ENCODE results near the gene HNRNPAB. TPM values are rescaled to one million over a fixed set of nuclear protein-coding genes. Genes with fewer than 3 reads are reported as not detected.

Gene HNRNPAB
- total RNA-seq, 1 donor from 2014 or later: 199 TPM

DNA sequence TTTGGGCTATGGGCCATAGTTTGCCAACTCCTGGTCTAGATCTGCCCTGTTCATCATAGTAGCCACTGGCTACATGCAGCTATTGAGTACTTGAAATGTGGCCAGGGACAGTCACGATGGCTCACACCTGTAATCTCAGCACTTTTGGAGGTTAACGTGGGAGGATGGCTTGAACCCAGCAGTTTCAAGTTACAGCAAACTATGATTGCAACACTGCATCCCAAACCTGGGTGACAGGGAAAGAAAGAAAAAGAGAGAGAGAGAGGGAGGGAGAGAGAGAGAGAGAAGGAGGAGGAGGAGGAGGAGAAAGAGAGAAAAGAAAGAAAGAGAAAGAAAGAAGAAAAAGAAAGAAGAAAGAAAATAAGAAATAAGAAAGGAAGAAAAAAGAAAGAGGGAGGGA, 12.1 kb upstream of the HNRNPAB start:
- Mint-ChIP-seq H3K36me3 (ENCODE audit: low read depth, unreplicated experiment) (no peaks in the 10 kb centered on the region), H3K27ac (ENCODE audit: unreplicated experiment) (no peak overlapping the region), H3K4me3 (ENCODE audit: unreplicated experiment) (no peak overlapping the region), H3K4me1 (ENCODE audit: low read depth, unreplicated experiment) (no peaks in the 10 kb centered on the region), H3K9me3 (ENCODE audit: unreplicated experiment) (peaks cover 11% of the 10 kb centered on the region), H3K27me3 (ENCODE audit: low read depth, unreplicated experiment) (peaks cover 12% of the 10 kb centered on the region)
- no peak overlapping the region for H3K27ac ChIP-seq (ENCODE audit: low read depth, low read length)
- no peak overlapping the region for H3K4me2 ChIP-seq (ENCODE audit: low read length)
- DNase-seq (ENCODE audit: low read depth): no peak
- TF ChIP-seq EZH2 (IDR thresholded peaks at IDR 0.05; ENCODE audit: insufficient read depth, low read length): no peak
- TF ChIP-seq, protein P1, sequence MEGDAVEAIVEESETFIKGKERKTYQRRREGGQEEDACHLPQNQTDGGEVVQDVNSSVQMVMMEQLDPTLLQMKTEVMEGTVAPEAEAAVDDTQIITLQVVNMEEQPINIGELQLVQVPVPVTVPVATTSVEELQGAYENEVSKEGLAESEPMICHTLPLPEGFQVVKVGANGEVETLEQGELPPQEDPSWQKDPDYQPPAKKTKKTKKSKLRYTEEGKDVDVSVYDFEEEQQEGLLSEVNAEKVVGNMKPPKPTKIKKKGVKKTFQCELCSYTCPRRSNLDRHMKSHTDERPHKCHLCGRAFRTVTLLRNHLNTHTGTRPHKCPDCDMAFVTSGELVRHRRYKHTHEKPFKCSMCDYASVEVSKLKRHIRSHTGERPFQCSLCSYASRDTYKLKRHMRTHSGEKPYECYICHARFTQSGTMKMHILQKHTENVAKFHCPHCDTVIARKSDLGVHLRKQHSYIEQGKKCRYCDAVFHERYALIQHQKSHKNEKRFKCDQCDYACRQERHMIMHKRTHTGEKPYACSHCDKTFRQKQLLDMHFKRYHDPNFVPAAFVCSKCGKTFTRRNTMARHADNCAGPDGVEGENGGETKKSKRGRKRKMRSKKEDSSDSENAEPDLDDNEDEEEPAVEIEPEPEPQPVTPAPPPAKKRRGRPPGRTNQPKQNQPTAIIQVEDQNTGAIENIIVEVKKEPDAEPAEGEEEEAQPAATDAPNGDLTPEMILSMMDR (IDR thresholded peaks at IDR 0.05; ENCODE audit: insufficient read depth, low read depth, low read length): no peak
- H3K9ac ChIP-seq (ENCODE audit: low read length): no peak overlapping the region
- no peaks in the 10 kb centered on the region for H3K79me2 ChIP-seq (ENCODE audit: insufficient read depth, low read length)
- FAIRE-seq: no peak
- H4K20me1 ChIP-seq (ENCODE audit: insufficient read depth, low read length): no peaks in the 10 kb centered on the region
- peaks cover 5% of the 10 kb centered on the region for H3K27me3 ChIP-seq (ENCODE audit: insufficient read depth, low read length)
- no peaks in the 10 kb centered on the region for H3K9me3 ChIP-seq (ENCODE audit: insufficient read depth, low read depth, low read length)
- H2AFZ ChIP-seq (ENCODE audit: low read depth, low read length): no peak overlapping the region
- H3K36me3 ChIP-seq (ENCODE audit: insufficient read depth, low read length): no peaks in the 10 kb centered on the region
- no peaks in the 10 kb centered on the region for H3K4me1 ChIP-seq (ENCODE audit: insufficient read depth, low read length)
- no peak overlapping the region for H3K4me3 ChIP-seq (ENCODE audit: insufficient read depth, low read depth, low read length)

DNA sequence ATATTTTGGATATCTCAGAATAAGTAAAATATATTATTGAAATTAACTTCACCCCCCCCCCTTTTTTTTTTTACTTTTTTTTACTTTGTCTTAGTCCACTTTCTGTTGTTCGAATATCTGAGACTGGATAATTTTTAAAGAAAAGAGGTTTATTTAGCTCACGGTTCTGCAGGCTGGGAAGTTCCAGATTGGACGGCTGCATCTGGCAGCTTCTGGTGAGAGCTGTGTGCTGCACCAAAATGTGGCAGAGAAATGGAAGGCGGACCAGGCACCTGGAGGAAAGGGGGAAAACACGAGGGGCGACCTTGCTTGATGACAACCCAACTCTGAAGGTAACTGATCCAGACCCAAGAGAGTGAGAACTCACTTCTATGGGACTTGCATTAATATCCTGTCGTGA, 11.5 kb upstream of the HNRNPAB start:
- no peak overlapping the region for H3K27ac ChIP-seq (ENCODE audit: low read depth, low read length)
- no peak overlapping the region for H3K4me3 ChIP-seq (ENCODE audit: insufficient read depth, low read depth, low read length)
- Mint-ChIP-seq H3K4me1 (ENCODE audit: low read depth, unreplicated experiment) (no peaks in the 10 kb centered on the region), H3K27ac (ENCODE audit: unreplicated experiment) (no peak overlapping the region), H3K4me3 (ENCODE audit: unreplicated experiment) (no peak overlapping the region), H3K36me3 (ENCODE audit: low read depth, unreplicated experiment) (no peaks in the 10 kb centered on the region), H3K9me3 (ENCODE audit: unreplicated experiment) (peaks cover 11% of the 10 kb centered on the region), H3K27me3 (ENCODE audit: low read depth, unreplicated experiment) (peaks cover 12% of the 10 kb centered on the region)
- TF ChIP-seq EZH2 (IDR thresholded peaks at IDR 0.05; ENCODE audit: insufficient read depth, low read length): no peak
- TF ChIP-seq, protein P1 (IDR thresholded peaks at IDR 0.05; ENCODE audit: insufficient read depth, low read depth, low read length): no peak
- FAIRE-seq: no peak
- H3K79me2 ChIP-seq (ENCODE audit: insufficient read depth, low read length): no peaks in the 10 kb centered on the region
- DNase-seq (ENCODE audit: low read depth): no peak
- H4K20me1 ChIP-seq (ENCODE audit: insufficient read depth, low read length): no peaks in the 10 kb centered on the region
- H3K27me3 ChIP-seq (ENCODE audit: insufficient read depth, low read length): peaks cover 5% of the 10 kb centered on the region
- no peaks in the 10 kb centered on the region for H3K9me3 ChIP-seq (ENCODE audit: insufficient read depth, low read depth, low read length)
- no peak overlapping the region for H3K9ac ChIP-seq (ENCODE audit: low read length)
- no peaks in the 10 kb centered on the region for H3K36me3 ChIP-seq (ENCODE audit: insufficient read depth, low read length)
- no peak overlapping the region for H2AFZ ChIP-seq (ENCODE audit: low read depth, low read length)
- no peaks in the 10 kb centered on the region for H3K4me1 ChIP-seq (ENCODE audit: insufficient read depth, low read length)
- H3K4me2 ChIP-seq (ENCODE audit: low read length): no peak overlapping the region

DNA sequence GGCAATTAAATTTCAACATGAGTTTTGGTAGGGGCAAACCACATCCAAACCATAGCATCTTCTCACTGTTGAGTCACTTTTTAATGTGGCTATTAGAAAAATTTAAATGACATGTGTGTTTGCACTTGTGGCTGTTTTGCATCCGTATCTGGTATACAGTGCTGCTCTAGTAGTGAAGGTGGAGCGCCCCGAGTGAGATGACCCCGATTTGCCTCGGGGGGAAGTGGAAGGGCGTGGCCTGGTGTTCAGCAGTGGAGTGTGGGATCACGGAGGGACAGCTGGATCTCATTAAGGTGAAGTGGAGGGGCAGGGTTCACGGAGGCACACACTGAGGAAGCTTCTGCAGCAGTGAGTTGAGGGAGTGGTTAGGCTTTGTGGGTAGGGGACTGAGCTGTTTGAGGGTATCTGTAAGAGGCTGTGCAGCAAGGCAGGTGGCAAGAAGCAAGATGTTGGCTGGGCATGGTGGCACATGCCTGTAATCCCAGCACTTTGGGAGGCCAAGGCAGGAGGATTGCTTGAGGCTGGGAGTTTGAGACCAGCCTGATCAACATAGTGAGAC, 11.0 kb upstream of the HNRNPAB start:
- Histone ChIP-seq H3K4me3 (ENCODE audit: insufficient read depth, low read depth, low read length) (no peak overlapping the region), H3K4me1 (ENCODE audit: insufficient read depth, low read length) (no peaks in the 10 kb centered on the region), H3K9me3 (ENCODE audit: insufficient read depth, low read depth, low read length) (no peaks in the 10 kb centered on the region), H3K36me3 (ENCODE audit: insufficient read depth, low read length) (no peaks in the 10 kb centered on the region), H2AFZ (ENCODE audit: low read depth, low read length) (no peak overlapping the region), H3K4me2 (ENCODE audit: low read length) (no peak overlapping the region), H3K27me3 (ENCODE audit: insufficient read depth, low read length) (peaks cover 5% of the 10 kb centered on the region), H3K9ac (ENCODE audit: low read length) (no peak overlapping the region), H4K20me1 (ENCODE audit: insufficient read depth, low read length) (no peaks in the 10 kb centered on the region), H3K79me2 (ENCODE audit: insufficient read depth, low read length) (no peaks in the 10 kb centered on the region), H3K27ac (ENCODE audit: low read depth, low read length) (no peak overlapping the region)
- Mint-ChIP-seq H3K4me3 (ENCODE audit: unreplicated experiment) (no peak overlapping the region), H3K36me3 (ENCODE audit: low read depth, unreplicated experiment) (no peaks in the 10 kb centered on the region), H3K27me3 (ENCODE audit: low read depth, unreplicated experiment) (peaks cover 17% of the 10 kb centered on the region), H3K9me3 (ENCODE audit: unreplicated experiment) (peaks cover 11% of the 10 kb centered on the region), H3K27ac (ENCODE audit: unreplicated experiment) (no peak overlapping the region), H3K4me1 (ENCODE audit: low read depth, unreplicated experiment) (no peaks in the 10 kb centered on the region)
- no peak for FAIRE-seq
- TF ChIP-seq, protein P1 (IDR thresholded peaks at IDR 0.05; ENCODE audit: insufficient read depth, low read depth, low read length): no peak
- TF ChIP-seq EZH2 (IDR thresholded peaks at IDR 0.05; ENCODE audit: insufficient read depth, low read length): no peak
- DNase-seq (ENCODE audit: low read depth): no peak
